Uterus (tissue), 2 donors: ENCODE data around the gene OR4K17.

Experiments
- POLR2A ChIP-seq, 2 donors: fragments of 450-650 bp; IDR thresholded peaks; one replicate each; pipeline ENCODE4 v1.6.1; 2016; ENCODE audit warnings: antibody characterized with exemption in 2 of 2, mild to moderate bottlenecking in 1 of 2, moderate library complexity in 1 of 2
- TF ChIP-seq, protein P1 (sequence below), 4 experiments: fragments of 200-600 bp in 2 of 4; fragments of 450-650 bp in 2 of 4; sonication (generic) in 2 of 4; IDR thresholded peaks; one replicate each; pipeline ENCODE4 v1.5.1; 2016 to 2019; ENCODE audit warnings: antibody characterized with exemption in 4 of 4, mild to moderate bottlenecking in 2 of 4, moderate library complexity in 1 of 4

DNA sequence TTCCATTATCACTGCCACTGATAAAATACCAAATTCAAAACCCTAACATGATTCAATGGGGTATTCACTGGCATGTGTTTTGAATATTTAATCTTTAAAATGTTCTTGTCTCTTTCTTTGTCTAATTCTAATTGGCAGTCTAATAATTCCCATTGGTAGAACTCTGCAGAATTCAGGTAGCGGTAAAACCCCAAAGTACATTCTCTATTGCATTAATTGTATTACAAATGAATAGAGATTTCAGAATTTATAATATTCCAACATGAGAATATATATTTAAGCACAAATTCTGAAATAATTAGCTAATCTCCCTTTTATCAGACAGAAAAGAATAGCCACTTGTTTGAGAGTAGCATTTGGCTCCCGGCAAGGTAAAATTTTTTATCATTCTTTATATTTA, 28.0 kb downstream of the OR4K17 start, which contains the start of gene OR4N5:
- TF ChIP-seq, protein P1, sequence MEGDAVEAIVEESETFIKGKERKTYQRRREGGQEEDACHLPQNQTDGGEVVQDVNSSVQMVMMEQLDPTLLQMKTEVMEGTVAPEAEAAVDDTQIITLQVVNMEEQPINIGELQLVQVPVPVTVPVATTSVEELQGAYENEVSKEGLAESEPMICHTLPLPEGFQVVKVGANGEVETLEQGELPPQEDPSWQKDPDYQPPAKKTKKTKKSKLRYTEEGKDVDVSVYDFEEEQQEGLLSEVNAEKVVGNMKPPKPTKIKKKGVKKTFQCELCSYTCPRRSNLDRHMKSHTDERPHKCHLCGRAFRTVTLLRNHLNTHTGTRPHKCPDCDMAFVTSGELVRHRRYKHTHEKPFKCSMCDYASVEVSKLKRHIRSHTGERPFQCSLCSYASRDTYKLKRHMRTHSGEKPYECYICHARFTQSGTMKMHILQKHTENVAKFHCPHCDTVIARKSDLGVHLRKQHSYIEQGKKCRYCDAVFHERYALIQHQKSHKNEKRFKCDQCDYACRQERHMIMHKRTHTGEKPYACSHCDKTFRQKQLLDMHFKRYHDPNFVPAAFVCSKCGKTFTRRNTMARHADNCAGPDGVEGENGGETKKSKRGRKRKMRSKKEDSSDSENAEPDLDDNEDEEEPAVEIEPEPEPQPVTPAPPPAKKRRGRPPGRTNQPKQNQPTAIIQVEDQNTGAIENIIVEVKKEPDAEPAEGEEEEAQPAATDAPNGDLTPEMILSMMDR (IDR thresholded peaks at IDR 0.05), result no peak
- TF ChIP-seq POLR2A (IDR thresholded peaks at IDR 0.05), result no peak
